Measurements from ENCODE around the gene CFAP91.

Gene CFAP91

GRCh38 chr3:119743921-119744320 is 41.1 kb downstream of the CFAP91 start:
- DNase-seq (ENCODE audit: low spot score): no peak

GRCh38 chr3:119745942-119746341 is 43.1 kb downstream of the CFAP91 start:
- no peak for DNase-seq (ENCODE audit: low spot score)

- no peak for DNase-seq (ENCODE audit: low spot score)
Measured at GRCh38 chr3:119746423-119746822, 43.6 kb downstream of the CFAP91 start.

DNA sequence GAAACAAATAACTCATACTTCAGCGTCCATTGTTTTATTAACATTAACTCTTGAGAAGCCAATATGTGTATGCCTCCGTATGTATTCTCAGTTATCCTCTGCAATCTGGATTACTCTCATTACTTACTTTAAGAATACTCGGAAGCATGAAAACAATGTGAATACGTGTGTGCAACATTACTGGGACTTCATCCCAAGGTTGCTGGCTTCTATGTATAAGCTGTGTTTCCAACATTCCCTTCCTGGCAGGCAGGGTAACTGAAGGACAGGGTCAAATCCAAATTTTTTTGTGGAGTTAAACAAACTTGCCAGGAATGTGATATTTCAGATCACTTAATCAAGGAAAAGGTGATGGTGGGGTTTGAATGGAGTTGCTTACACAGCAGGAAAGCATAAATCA is 44.5 kb downstream of the CFAP91 start:
- no peak for DNase-seq (ENCODE audit: low spot score)

DNA sequence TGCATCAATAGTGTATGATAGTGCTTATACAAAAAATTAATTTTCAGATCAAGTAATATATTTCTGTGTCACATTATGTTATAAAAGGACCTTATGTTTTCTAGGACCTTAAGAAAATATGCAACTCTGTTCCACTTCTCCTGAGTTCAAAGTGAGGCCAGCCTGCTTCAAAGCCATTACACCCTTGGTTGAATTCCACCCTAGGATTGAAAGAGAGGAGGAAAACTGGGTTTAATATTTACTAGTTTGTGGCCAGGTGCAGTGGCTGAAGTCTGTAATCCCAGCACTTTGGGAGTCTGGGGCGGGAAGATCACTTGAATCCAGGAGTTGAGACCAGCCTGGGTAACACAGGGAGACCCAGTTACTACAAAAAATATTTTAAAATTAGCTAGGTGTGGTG is 46.2 kb downstream of the CFAP91 start:
- DNase-seq (ENCODE audit: low spot score): peak; percentile 43

DNA sequence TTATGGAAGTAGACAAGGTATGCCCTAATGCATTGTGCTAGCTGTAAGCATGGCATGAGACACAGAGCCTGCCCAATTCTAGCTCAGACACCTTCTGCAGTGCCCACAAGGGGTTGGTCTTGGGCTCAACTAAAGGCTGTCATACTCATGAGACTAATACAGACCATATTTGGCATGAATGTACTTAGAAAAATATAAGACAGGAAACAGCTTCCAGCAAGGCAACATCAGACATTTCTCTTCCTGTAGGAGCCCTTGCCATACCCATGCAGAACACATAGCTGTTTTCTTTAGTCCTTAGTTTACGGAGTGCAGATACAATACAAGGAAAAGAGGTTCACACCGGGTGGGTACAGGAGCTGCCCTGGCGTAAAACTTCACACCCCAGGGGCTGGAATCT is 48.6 kb downstream of the CFAP91 start:
- DNase-seq (ENCODE audit: low spot score): no peak
